Vagina (tissue), 2 donors: Measurements from ENCODE around the gene CHRDL2.

Experiments used
- CTCF ChIP-seq, 3 experiments: fragments of 450-650 bp in 2 of 3; fragments of 200-600 bp in 1 of 3; sonication (generic) in 1 of 3; IDR thresholded peaks; one replicate each; pipeline ENCODE4 v1.5.1; 2017 to 2019; ENCODE audit warnings: antibody characterized with exemption in 3 of 3, mild to moderate bottlenecking in 2 of 3, moderate library complexity in 2 of 3
- POLR2AphosphoS5 ChIP-seq, 2 donors: sonication (generic); formaldehyde crosslinking; IDR thresholded peaks; one replicate each; pipeline ENCODE4 v1.9.0; 2017; ENCODE audit warnings: antibody characterized with exemption in 2 of 2, mild to moderate bottlenecking in 2 of 2, low read depth in 1 of 2; ENCODE audit not compliant: insufficient read depth in 1 of 2

GRCh38 chr11:74654976-74655375, 76.2 kb downstream of the CHRDL2 start:
- TF ChIP-seq CTCF (IDR thresholded peaks at IDR 0.05) (no peak), POLR2AphosphoS5 (IDR thresholded peaks at IDR 0.05; ENCODE audit: insufficient read depth in 1 of 2, low read depth in 1 of 2) (no peak)
